Left ventricle myocardium inferior (tissue), 1 donor: ENCODE measurements around the gene REXO5. TPM values are rescaled to one million over a fixed set of nuclear protein-coding genes. Genes with fewer than 3 reads are reported as not detected.

Experiments used
- DNase-seq: peaks from one replicate; pipeline ENCODE4 v3.0.0-alpha.2; 2020
- H3K27ac ChIP-seq: fragments of 200-600 bp; replicated peaks from 2 replicates; pipeline ENCODE4 v1.8.0; 2021
- H3K27me3 ChIP-seq: fragments of 200-600 bp; 2 replicates; pipeline ENCODE4 v1.8.0; 2021; ENCODE audit warnings: low read depth
- H3K36me3 ChIP-seq: fragments of 200-600 bp; 2 replicates; pipeline ENCODE4 v1.8.0; 2021
- H3K4me1 ChIP-seq: fragments of 200-600 bp; 2 replicates; pipeline ENCODE4 v1.8.0; 2021
- H3K4me3 ChIP-seq: fragments of 200-600 bp; 2 replicates; pipeline ENCODE4 v1.8.0; 2021; ENCODE audit warnings: mild to moderate bottlenecking, moderate library complexity
- H3K9me3 ChIP-seq: fragments of 200-600 bp; replicated peaks from 2 replicates; pipeline ENCODE4 v1.8.0; 2021
- intact Hi-C: fragments of 100-400 bp; cut with micrococcal nuclease; formaldehyde crosslinking; loops from one replicate; pipeline ENCODE4 v1.11.0; 2022
- total RNA-seq: library from RNA; stranded (reverse); fragmentation: NEBNext Ultra II Directional; extraction: Animal tissue kit (Norgen Biotek cat#: 25700); gene quantifications from one replicate; pipeline ENCODE4 v1.2.1, GENCODE V29; 2021
- TF ChIP-seq, protein P1 (sequence below): fragments of 200-600 bp; IDR thresholded peaks from 2 replicates; pipeline ENCODE4 v1.8.0; 2021; ENCODE audit warnings: antibody characterized with exemption, mild to moderate bottlenecking, borderline replicate concordance
- donor health status: DM: no; HTN: yes; CAD: no; lungs with severe emphysema.

The REXO5 gene
- total RNA-seq, 1 donor from 2014 or later, result 5.9 TPM

DNA sequence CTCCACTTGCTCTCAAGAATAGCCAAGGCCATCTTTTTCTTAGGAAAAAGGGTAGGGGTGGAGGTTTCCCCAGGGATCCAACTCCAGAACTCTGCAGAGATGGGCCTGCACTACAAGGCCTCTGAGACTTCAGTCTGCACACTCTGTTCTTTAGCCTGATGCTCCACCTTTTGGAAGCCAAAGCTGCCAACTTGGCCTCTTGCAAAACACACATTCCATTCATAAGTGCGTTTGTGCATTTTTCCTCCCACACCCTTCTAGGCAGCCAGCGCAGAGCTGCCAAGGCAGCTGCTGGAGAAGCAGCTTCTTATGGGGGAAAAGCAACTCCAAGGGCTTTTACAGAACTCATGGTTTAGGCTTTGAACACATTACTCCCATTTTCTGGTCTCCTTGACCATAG, 45.3 kb downstream of the REXO5 start:
- Histone ChIP-seq H3K27ac (peak overlapping the region; percentile 92), H3K27me3 (no peaks in the 10 kb centered on the region), H3K4me1 (peaks cover 53% of the 10 kb centered on the region), H3K9me3 (no peaks in the 10 kb centered on the region), H3K4me3 (no peak overlapping the region), H3K36me3 (no peaks in the 10 kb centered on the region)
- TF ChIP-seq, protein P1, sequence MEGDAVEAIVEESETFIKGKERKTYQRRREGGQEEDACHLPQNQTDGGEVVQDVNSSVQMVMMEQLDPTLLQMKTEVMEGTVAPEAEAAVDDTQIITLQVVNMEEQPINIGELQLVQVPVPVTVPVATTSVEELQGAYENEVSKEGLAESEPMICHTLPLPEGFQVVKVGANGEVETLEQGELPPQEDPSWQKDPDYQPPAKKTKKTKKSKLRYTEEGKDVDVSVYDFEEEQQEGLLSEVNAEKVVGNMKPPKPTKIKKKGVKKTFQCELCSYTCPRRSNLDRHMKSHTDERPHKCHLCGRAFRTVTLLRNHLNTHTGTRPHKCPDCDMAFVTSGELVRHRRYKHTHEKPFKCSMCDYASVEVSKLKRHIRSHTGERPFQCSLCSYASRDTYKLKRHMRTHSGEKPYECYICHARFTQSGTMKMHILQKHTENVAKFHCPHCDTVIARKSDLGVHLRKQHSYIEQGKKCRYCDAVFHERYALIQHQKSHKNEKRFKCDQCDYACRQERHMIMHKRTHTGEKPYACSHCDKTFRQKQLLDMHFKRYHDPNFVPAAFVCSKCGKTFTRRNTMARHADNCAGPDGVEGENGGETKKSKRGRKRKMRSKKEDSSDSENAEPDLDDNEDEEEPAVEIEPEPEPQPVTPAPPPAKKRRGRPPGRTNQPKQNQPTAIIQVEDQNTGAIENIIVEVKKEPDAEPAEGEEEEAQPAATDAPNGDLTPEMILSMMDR, result no peak
- DNase-seq, result peak; percentile 78
- intact Hi-C loops, result loop anchor here (2.0 kb wide), 1 partner anchor 233 kb away; no protein-coding TSS in a partner anchor

GRCh38 chr16:20853143-20853542, 46.8 kb downstream of the REXO5 start:
- H3K27ac ChIP-seq, result peak overlapping the region; percentile 92
- H3K9me3 ChIP-seq, result no peaks in the 10 kb centered on the region
- DNase-seq, result no peak
- H3K4me1 ChIP-seq, result peaks cover 67% of the 10 kb centered on the region
- H3K27me3 ChIP-seq, result no peaks in the 10 kb centered on the region
- TF ChIP-seq, protein P1, result no peak
- no peak overlapping the region for H3K4me3 ChIP-seq
- no peaks in the 10 kb centered on the region for H3K36me3 ChIP-seq
- intact Hi-C loops, result no loop called here

DNA sequence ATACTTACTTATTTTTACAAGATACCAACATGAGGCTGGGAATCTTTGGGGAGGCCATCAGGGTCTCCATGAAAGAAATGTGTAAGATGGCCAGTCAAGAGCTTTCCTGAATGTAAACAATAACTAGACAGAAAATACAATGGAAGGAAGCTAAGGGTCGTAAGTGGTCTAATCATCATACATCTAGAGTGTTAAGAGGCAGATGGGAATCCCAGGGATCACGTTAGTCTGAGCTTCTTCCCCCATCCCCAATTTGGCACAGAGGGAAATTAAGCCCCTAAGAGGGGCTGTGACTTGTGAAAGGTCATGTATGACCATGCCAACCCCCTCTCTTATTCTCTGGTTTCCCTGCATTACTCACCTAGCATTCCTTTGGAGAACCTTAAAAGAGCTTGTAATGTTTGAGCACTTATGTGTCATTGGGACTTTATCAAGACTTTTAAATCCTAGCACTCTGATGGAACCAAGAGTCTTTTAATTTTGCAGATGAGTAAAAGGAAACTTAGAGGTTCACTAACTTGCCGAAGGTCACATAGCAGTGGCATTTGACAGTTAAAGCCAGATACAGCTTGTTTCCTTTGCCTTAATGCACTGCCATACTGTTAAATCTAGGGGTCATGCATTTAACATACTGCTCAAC, 47.8 kb downstream of the REXO5 start:
- H3K36me3 ChIP-seq, result peaks cover under 1% of the 10 kb centered on the region
- peak overlapping the region; percentile 92 for H3K27ac ChIP-seq
- no peaks in the 10 kb centered on the region for H3K27me3 ChIP-seq
- H3K4me3 ChIP-seq, result no peak overlapping the region
- intact Hi-C loops, result no loop called here
- H3K9me3 ChIP-seq, result no peaks in the 10 kb centered on the region
- DNase-seq, result no peak
- peaks cover 70% of the 10 kb centered on the region for H3K4me1 ChIP-seq
- TF ChIP-seq, protein P1, result no peak

DNA sequence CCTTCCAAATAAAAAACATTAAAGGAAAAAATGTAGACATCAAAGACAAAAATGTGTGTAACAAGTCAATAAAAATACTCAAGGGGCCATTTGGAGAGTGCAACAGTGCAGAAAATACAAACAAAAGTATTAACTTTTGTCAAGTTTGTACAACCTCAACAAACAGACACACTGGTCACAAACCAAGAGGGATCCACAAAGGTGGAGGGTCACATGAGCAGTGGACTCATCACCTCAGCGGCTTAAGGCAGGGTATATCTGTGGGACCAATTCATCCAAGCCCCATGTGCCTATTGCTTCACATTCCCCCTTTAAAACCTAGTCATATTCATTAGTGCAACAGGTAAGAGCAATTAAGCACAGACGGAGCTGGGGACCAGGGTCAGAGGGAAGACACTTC, 48.6 kb downstream of the REXO5 start:
- peaks cover 75% of the 10 kb centered on the region for H3K4me1 ChIP-seq

GRCh38 chr16:20857281-20857680, 51.0 kb downstream of the REXO5 start:
- Histone ChIP-seq H3K4me3 (no peak overlapping the region), H3K36me3 (peaks cover 7% of the 10 kb centered on the region), H3K4me1 (peaks cover 75% of the 10 kb centered on the region), H3K27me3 (no peaks in the 10 kb centered on the region), H3K27ac (peak overlapping the region; percentile 34), H3K9me3 (no peaks in the 10 kb centered on the region)
- TF ChIP-seq, protein P1, result no peak
- intact Hi-C loops, result no loop called here
- peak; percentile 16 for DNase-seq

More for the DNA sequence above, 48.6 kb downstream of the REXO5 start:
- no peak for DNase-seq
- Histone ChIP-seq H3K27ac (no peak overlapping the region), H3K9me3 (no peaks in the 10 kb centered on the region), H3K27me3 (no peaks in the 10 kb centered on the region), H3K4me3 (no peak overlapping the region), H3K36me3 (peaks cover 3% of the 10 kb centered on the region)
- intact Hi-C loops, result no loop called here
- TF ChIP-seq, protein P1, result no peak
